Neural progenitor cell (in vitro differentiated cells): ENCODE results near the gene MPZL1. TPM values are rescaled to one million over a fixed set of nuclear protein-coding genes. Genes with fewer than 3 reads are reported as not detected.

Experiments
- DNase-seq: peaks from one replicate; pipeline ENCODE4 v3.0.0-alpha.2; 2016; ENCODE audit warnings: low spot score
- H2AFZ ChIP-seq: fragments of 200-600 bp; sonication (generic); replicated peaks from 2 replicates; pipeline ENCODE4 v1.6.1; 2016; ENCODE audit warnings: antibody characterized with exemption
- H3F3A ChIP-seq: fragments of 200-600 bp; sonication (generic); 2 replicates; pipeline ENCODE4 v1.6.1; 2016; ENCODE audit warnings: antibody characterized with exemption, low read depth
- H3K27ac ChIP-seq: fragments of 200-600 bp; sonication (generic); 2 replicates; pipeline ENCODE4 v1.5.1; 2016; ENCODE audit warnings: mild to moderate bottlenecking
- H3K27me3 ChIP-seq: fragments of 200-600 bp; sonication (generic); 2 replicates; pipeline ENCODE4 v1.6.1; 2016; ENCODE audit warnings: mild to moderate bottlenecking, moderate library complexity
- H3K36me3 ChIP-seq: fragments of 200-600 bp; sonication (generic); 2 replicates; pipeline ENCODE4 v1.5.1; 2016
- H3K4me1 ChIP-seq: fragments of 200-600 bp; sonication (generic); 2 replicates; pipeline ENCODE4 v1.6.1; 2016; ENCODE audit warnings: mixed run types
- H3K4me2 ChIP-seq: fragments of 200-600 bp; sonication (generic); 2 replicates; pipeline ENCODE4 v1.6.1; 2016
- H3K4me3 ChIP-seq: fragments of 200-600 bp; sonication (generic); 2 replicates; pipeline ENCODE4 v1.5.1; 2016
- H3K79me2 ChIP-seq: fragments of 200-600 bp; sonication (generic); 2 replicates; pipeline ENCODE4 v1.6.1; 2016; ENCODE audit warnings: low read depth
- H3K9ac ChIP-seq: fragments of 200-600 bp; sonication (generic); 2 replicates; pipeline ENCODE4 v1.6.1; 2016
- H3K9me3 ChIP-seq: fragments of 200-600 bp; sonication (generic); 2 replicates; pipeline ENCODE4 v1.5.1; 2016; ENCODE audit warnings: low read depth
- H4K20me1 ChIP-seq: fragments of 200-600 bp; sonication (generic); 2 replicates; pipeline ENCODE4 v1.6.1; 2016; ENCODE audit warnings: low read depth
- H3K27ac Mint-ChIP-seq: 3 replicates; pipeline ENCODE4 v1.8.0; 2021; ENCODE audit warnings: mixed read lengths
- H3K27me3 Mint-ChIP-seq: 2 replicates; pipeline ENCODE4 v1.8.0; 2022; ENCODE audit warnings: low read depth, mild to moderate bottlenecking, inconsistent platforms, moderate library complexity, mixed read lengths; ENCODE audit not compliant: insufficient read depth
- H3K36me3 Mint-ChIP-seq: 3 replicates; pipeline ENCODE4 v1.8.0; 2021; ENCODE audit warnings: mixed read lengths
- H3K4me1 Mint-ChIP-seq: 3 replicates; pipeline ENCODE4 v1.8.0; 2021; ENCODE audit warnings: mixed read lengths
- H3K4me3 Mint-ChIP-seq: 3 replicates; pipeline ENCODE4 v1.8.0; 2021; ENCODE audit warnings: mild to moderate bottlenecking, moderate library complexity, mixed read lengths
- H3K9me3 Mint-ChIP-seq: 3 replicates; pipeline ENCODE4 v1.8.0; 2020; ENCODE audit warnings: mixed read lengths
- EZH2 ChIP-seq: fragments of 200-600 bp; sonication (generic); IDR thresholded peaks from 2 replicates; pipeline ENCODE4 v1.6.1; 2017; ENCODE audit warnings: antibody characterized with exemption, mild to moderate bottlenecking, moderate library complexity
- EZH2phosphoT487 ChIP-seq: fragments of 200-600 bp; sonication (generic); IDR thresholded peaks from 2 replicates; pipeline ENCODE4 v1.6.1; 2017; ENCODE audit warnings: antibody characterized with exemption
- total RNA-seq: library from RNA; depleted of rRNA; stranded (reverse); fragments of >200 nt; gene quantifications from 2 replicates; pipeline ENCODE4 v1.2.3, GENCODE V29; 2015; ENCODE audit warnings: low replicate concordance
- TF ChIP-seq, protein P1 (sequence below): fragments of 200-600 bp; sonication (generic); IDR thresholded peaks from 2 replicates; pipeline ENCODE4 v1.5.1; 2017; ENCODE audit warnings: antibody characterized with exemption, mild to moderate bottlenecking

Gene MPZL1
- total RNA-seq, 1 donor from 2014 or later, result 125 TPM

DNA sequence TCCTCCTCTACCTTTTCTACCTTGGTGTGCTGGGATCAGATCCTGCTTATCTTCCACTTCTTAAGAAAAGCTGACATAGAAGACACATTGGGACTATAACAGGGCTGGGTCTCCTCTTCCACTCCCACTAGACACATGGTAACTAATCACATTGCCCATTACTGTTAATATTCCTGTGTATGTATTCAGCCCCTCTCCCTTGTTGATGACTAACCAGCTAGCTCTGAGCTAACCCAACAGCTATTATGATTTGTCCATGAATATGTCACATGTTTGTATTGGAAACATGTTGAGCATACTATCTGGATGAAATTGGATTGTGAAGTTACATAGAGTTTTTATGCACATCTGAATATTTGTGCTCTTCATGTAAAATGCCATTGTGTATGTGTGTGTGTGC is 52.9 kb downstream of the MPZL1 start:
- Mint-ChIP-seq H3K36me3 (peaks cover 62% of the 10 kb centered on the region), H3K27ac (no peak overlapping the region), H3K9me3 (peaks cover 2% of the 10 kb centered on the region), H3K4me3 (no peak overlapping the region), H3K4me1 (no peaks in the 10 kb centered on the region), H3K27me3 (no peaks in the 10 kb centered on the region)
- Histone ChIP-seq H3K79me2 (no peaks in the 10 kb centered on the region), H3K27ac (no peak overlapping the region), H3K27me3 (no peaks in the 10 kb centered on the region), H3F3A (peaks cover 8% of the 10 kb centered on the region), H3K9me3 (no peaks in the 10 kb centered on the region), H3K4me3 (no peak overlapping the region), H3K36me3 (peaks cover 3% of the 10 kb centered on the region), H3K4me1 (peaks cover 9% of the 10 kb centered on the region), H4K20me1 (no peaks in the 10 kb centered on the region), H3K9ac (no peak overlapping the region), H3K4me2 (no peak overlapping the region), H2AFZ (no peak overlapping the region)
- TF ChIP-seq EZH2, result no peak
- TF ChIP-seq, protein P1, sequence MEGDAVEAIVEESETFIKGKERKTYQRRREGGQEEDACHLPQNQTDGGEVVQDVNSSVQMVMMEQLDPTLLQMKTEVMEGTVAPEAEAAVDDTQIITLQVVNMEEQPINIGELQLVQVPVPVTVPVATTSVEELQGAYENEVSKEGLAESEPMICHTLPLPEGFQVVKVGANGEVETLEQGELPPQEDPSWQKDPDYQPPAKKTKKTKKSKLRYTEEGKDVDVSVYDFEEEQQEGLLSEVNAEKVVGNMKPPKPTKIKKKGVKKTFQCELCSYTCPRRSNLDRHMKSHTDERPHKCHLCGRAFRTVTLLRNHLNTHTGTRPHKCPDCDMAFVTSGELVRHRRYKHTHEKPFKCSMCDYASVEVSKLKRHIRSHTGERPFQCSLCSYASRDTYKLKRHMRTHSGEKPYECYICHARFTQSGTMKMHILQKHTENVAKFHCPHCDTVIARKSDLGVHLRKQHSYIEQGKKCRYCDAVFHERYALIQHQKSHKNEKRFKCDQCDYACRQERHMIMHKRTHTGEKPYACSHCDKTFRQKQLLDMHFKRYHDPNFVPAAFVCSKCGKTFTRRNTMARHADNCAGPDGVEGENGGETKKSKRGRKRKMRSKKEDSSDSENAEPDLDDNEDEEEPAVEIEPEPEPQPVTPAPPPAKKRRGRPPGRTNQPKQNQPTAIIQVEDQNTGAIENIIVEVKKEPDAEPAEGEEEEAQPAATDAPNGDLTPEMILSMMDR, result no peak
- no peak for TF ChIP-seq EZH2phosphoT487
- no peak for DNase-seq

DNA sequence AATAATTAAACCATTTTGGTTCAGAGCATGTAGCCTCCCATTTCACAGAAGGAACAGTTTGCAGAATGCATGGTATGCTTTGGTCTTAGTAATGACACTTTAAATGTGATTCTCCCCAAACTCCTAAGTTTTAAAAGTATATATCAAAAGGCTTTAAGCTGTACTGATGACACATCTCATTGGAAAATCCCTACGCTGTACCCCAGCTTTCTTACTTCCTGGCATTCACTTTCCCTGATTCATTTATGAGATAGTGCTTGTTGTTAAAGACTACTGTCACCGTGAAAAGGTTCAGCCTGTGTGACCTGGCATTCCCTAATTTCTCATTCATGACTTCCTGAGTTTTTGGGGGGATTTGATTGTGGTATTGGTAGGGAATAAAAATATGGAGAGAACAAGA is 53.4 kb downstream of the MPZL1 start:
- H3K4me3 Mint-ChIP-seq, result no peak overlapping the region
- peaks cover 62% of the 10 kb centered on the region for H3K36me3 Mint-ChIP-seq
- no peak for DNase-seq
- Histone ChIP-seq H3K79me2 (no peaks in the 10 kb centered on the region), H3K27me3 (no peaks in the 10 kb centered on the region), H3K27ac (no peak overlapping the region), H3F3A (peaks cover 4% of the 10 kb centered on the region), H3K4me1 (peaks cover 5% of the 10 kb centered on the region), H3K4me3 (no peak overlapping the region), H4K20me1 (no peaks in the 10 kb centered on the region), H2AFZ (no peak overlapping the region), H3K9ac (no peak overlapping the region), H3K36me3 (peaks cover 8% of the 10 kb centered on the region), H3K9me3 (no peaks in the 10 kb centered on the region), H3K4me2 (no peak overlapping the region)
- H3K9me3 Mint-ChIP-seq, result peaks cover 4% of the 10 kb centered on the region
- H3K27me3 Mint-ChIP-seq, result no peaks in the 10 kb centered on the region
- TF ChIP-seq EZH2phosphoT487 (no peak), EZH2 (no peak)
- TF ChIP-seq, protein P1, result no peak
- H3K27ac Mint-ChIP-seq, result no peak overlapping the region
- no peaks in the 10 kb centered on the region for H3K4me1 Mint-ChIP-seq

GRCh38 chr1:167776151-167776550 is 54.4 kb downstream of the MPZL1 start:
- Mint-ChIP-seq H3K36me3 (peaks cover 63% of the 10 kb centered on the region), H3K9me3 (peaks cover 8% of the 10 kb centered on the region), H3K4me3 (no peak overlapping the region), H3K27me3 (no peaks in the 10 kb centered on the region), H3K27ac (no peak overlapping the region), H3K4me1 (no peaks in the 10 kb centered on the region)
- DNase-seq, result no peak
- Histone ChIP-seq H3K27me3 (no peaks in the 10 kb centered on the region), H3K4me2 (no peak overlapping the region), H3F3A (no peaks in the 10 kb centered on the region), H3K79me2 (no peaks in the 10 kb centered on the region), H3K9ac (no peak overlapping the region), H2AFZ (no peak overlapping the region), H3K4me3 (no peak overlapping the region), H3K36me3 (peaks cover 13% of the 10 kb centered on the region), H3K9me3 (no peaks in the 10 kb centered on the region), H4K20me1 (no peaks in the 10 kb centered on the region), H3K27ac (no peak overlapping the region), H3K4me1 (no peaks in the 10 kb centered on the region)
- TF ChIP-seq, protein P1, result no peak
- TF ChIP-seq EZH2phosphoT487 (no peak), EZH2 (no peak)
